Measurements from ENCODE around the gene IGFN1.

The IGFN1 gene

DNA sequence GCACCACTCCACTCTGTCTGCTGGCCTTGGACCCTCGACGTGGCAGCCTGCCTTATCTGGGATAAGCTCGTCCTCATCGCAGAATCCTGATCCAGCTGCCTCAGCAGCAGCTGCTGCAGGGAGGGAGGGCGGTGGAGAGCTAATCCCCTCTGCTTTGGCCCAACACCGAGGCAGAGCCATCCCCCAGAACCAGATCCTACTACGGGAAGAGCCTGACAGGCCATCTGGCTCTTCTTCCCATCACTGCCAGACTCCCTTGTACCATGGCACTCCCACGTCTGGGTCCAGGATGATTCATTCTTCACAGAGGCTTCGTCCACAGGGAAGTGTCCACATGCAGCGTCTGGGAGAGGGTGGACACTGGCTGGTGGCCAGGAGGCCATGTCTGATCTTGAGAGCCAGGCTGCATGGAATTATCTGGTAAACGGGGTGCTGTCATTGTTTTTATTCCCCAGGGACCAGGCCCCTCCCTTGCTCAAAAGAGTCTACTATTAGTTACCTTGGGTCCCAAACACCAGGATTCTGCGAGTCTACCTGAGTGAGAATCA is 78.1 kb downstream of the IGFN1 start:
- DNase-seq, result peak; percentile 72

DNA sequence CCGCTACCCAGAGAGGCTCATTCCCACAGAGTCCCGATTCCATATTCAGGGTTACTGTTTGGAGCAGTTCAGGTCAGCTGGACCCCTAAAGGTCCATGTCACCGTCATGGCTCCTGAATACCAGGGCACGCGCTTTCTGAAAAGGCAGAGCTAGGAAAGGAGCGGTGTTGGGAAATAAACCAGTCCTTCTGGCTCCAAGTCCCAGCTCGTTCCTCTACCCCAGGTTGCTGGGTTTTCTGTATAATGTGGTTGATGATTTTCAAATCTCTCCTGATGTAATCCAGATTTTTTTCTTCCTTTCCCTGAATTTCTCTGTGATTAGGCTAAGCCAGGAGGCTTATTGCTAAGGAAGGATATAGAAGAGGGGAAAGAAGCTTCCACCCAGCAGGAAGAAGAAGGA is 78.7 kb downstream of the IGFN1 start:
- DNase-seq, result no peak

DNA sequence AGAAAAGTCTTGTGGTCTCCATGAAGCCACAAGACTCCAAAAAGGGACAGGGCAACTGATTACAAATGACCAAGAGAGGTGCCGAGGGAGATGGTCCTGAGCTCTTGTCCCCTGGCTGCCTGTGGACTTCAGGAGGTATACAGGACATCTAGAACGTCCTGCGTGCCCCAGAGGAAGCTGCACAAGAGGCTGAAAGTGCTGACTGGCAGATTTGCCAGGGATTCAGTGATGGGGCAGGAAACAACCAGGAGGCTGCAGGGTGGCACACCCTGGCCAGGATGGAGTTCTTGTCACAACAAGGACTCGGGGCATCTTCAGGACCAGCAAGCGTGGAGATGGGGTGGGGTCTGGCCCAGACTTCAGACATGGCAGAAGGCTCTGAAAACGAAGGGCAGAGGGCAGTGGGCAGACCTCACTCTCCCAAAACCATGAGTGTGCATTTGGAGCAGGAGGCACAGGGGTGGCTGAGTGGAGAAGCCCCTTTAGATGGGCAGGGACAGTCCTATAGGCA is 79.3 kb downstream of the IGFN1 start:
- DNase-seq, result no peak

DNA sequence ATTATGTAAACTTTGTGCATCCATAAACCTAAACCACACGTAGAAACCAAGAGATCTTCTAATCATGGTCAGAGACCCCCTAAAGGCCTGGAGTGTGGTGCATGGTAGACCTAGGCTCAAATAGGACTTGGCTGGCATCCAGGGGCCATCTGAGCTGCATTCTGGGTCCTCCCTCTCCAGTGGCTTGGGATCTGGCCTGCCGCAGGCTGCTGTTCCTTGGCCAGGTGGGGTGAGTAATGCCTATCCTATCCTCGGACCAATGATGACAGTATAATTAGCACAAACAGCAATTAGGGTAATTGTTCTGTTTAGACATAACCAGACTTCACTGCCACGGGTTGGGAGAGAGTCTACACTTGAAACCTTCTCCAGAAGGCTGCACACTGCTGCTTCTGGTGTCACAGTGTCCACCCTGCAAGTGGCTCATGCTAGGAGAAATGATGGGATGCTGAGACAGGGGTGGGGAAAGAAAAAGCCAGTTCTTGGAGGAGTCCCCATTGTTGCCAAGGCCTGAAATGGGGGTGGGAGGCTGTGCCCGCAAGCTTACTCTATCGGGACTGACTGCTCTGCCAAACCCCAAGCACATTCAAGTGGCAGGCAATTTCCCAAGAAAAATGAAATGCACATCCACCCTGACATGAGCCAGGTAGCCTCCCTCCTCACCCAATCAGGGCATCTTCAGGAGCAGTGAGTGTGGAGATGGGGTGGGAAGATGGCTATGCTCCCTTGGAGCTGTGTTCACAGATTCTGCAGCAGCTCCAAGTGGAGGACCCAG is 80.2 kb downstream of the IGFN1 start:
- no peak for DNase-seq

DNA sequence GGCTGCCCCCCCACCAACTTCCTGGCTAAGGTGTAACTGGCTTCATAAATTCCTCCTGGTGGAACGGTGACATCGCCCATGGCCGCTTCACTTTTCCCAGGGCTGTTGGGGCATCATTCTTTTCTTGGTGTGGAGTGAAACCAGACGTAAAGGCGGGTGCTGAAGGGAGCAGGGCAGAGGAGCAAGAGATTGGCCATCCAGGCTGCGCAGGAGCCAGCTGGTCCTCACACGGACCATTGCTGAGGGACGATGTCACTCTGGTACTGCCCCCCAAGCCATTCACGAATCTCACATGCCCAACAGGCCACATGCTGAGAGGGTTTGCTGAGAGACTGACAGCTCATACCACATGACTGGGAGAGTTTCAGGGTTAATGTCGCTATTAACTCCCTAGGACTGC is 82.2 kb downstream of the IGFN1 start:
- no peak for DNase-seq

DNA sequence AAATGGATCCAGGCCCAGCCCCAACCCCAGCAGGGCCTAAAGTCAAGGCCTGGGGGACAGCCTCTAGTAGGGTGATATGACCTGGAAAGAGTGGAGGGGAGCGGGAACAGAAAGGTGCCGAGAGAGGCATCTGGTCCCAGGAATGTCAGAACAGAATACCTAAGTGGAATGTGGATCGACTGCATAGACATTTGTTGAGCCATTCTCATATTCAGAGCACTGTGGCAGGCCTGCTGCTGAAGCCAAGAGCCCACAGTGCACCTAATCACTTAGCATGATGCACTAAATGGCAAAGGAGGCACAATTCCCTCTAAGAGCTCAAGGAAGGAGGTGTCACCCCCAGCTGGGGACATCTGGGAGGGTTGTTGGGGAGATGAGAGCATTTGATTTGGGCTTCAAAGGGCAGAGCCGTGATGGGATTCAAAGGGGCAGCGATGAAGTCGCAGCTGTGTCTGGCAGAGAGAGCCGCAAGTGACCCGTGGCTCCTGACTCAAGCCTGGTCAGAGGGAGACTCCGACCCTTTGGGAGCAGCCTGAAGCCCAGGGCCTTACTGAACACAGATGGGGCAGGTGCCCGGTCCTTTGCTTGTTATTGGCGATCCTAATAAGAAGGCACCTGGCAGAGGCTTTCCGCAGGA is 84.1 kb downstream of the IGFN1 start:
- no peak for DNase-seq

DNA sequence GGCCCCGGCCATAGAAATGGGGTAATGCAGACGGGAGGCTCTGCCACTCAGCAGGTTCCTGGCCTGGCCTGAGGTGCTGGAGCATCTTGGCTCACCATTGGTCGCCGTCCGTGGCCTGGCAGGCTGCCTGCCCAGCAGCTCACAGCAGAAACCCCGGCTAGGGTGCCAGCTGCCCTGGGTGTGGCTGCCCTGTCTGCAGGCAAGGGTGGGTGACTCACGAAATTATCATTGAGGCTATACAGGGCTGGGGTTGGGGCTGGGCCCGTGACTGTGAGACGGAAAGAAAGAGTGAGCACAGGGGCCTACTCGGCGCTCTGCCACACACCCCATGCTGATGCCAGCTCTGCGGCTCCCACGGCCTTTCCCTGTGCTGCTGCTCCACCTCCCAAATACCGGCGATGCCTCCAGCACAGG is 84.6 kb downstream of the IGFN1 start:
- peak; percentile 42 for DNase-seq

DNA sequence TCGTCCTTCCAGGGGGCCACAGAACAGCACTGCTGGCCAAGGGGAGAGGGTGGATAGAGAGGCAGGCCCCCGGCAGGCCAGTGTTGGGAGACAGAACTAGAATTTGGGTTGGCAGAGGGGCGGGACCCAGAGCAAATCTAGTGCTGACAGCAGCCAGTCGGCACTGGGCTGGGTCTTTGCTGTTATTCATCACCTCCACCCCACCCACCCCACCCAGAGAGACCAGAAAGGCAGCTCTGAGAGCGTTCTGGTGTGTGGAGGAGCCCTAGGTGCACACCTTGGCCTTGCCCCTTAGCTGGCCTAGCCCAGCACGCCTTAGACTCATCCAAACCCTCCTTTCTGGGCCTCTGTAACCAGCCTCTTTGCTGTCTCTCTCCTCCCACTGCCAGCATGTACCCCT is 86.3 kb downstream of the IGFN1 start:
- no peak for DNase-seq

DNA sequence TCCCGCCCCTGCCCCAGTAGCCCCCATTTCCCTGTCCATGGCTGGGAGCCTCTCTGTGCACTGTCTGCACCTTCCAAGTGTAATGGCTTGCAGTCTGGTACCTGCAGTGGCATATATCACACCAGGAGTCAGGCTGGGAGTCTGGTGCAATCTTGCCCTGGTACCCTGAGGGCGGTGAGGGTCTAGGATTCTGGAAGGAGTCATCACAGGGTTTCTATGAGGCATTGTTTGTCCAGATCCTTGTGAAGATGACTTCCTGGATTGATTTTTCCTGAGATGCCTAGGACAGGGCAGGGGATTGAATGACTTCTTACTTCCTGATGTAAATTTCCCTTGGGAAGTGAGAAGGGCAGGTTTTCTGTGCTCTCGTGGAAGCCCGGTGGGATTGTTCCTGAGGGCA is 86.8 kb downstream of the IGFN1 start:
- no peak for DNase-seq

Data from fibroblast of skin of right quadriceps (primary cell).